Lower leg skin (tissue), 4 donors: Measurements from ENCODE around the gene ADAT2. TPM values are rescaled to one million over a fixed set of nuclear protein-coding genes. Genes with fewer than 3 reads are reported as not detected.

Experiments
- DNase-seq, 2 donors: peaks; one replicate each; pipeline ENCODE4 v3.0.0-alpha.2; 2019; ENCODE audit warnings: low spot score in 2 of 2
- H3K4me3 ChIP-seq: fragments of 200-600 bp; sonication (generic); 2 replicates; pipeline ENCODE4 v1.5.1; 2017; ENCODE audit warnings: mild to moderate bottlenecking, low read depth; ENCODE audit not compliant: poor library complexity, severe bottlenecking
- CTCF ChIP-seq, 3 donors: fragments of 450-650 bp; IDR thresholded peaks; one replicate each; pipeline ENCODE4 v1.5.1; 2016; ENCODE audit warnings: antibody characterized with exemption in 3 of 3, mild to moderate bottlenecking in 3 of 3, moderate library complexity in 2 of 3
- POLR2A ChIP-seq, 2 donors: fragments of 450-650 bp; IDR thresholded peaks; one replicate each; pipeline ENCODE4 v1.6.1; 2016 to 2017; ENCODE audit warnings: antibody characterized with exemption in 2 of 2, mild to moderate bottlenecking in 1 of 2, moderate library complexity in 1 of 2
- WGBS, 2 donors: methylation state at CpG; one replicate each; pipeline ENCODE4 v1.1.5; 2018; 5-methylcytosine and 5-hydroxymethylcytosine counted together
- intact Hi-C: fragments of 100-400 bp; cut with DNase I; formaldehyde crosslinking; loops from one replicate; pipeline ENCODE4 v1.15.0; 2023; ENCODE audit warnings: low total_unique reads
- total RNA-seq, 4 donors: library from RNA; depleted of rRNA; stranded (reverse); fragments of >200 nt; gene quantifications; one replicate each; pipeline ENCODE4 v1.1.0, GENCODE V29; 2016

The ADAT2 gene
- total RNA-seq, 4 donors from 2014 or later, result 2.2 to 5.3 (median 3.9) TPM

- intact Hi-C loops, result no loop called here
- TF ChIP-seq CTCF (IDR thresholded peaks at IDR 0.05) (no peak), POLR2A (IDR thresholded peaks at IDR 0.05) (no peak)
- H3K4me3 ChIP-seq, result no peak overlapping the region
- WGBS, 2 donors, result 64 to 78% methylated on average over 1 of the region's 1 CpG
- no peak for DNase-seq
Measured at GRCh38 chr6:143431226-143431625, 19.3 kb downstream of the ADAT2 start.

GRCh38 chr6:143429970-143430369 lies 20.5 kb downstream of the ADAT2 start:
- intact Hi-C loops, result loop anchor here (5.0 kb wide), 1 partner anchor 738 kb away; no protein-coding TSS in a partner anchor
- no peak overlapping the region for H3K4me3 ChIP-seq
- TF ChIP-seq POLR2A (IDR thresholded peaks at IDR 0.05) (no peak), CTCF (IDR thresholded peaks at IDR 0.05) (no peak)
- DNase-seq, result no peak
- WGBS, 2 donors, result 91 to 97% methylated on average over 4 of the region's 4 CpGs

GRCh38 chr6:143427109-143427817 lies 23.2 kb downstream of the ADAT2 start:
- H3K4me3 ChIP-seq, result no peak overlapping the region
- DNase-seq, result peak; percentile 55 to 94
- no peak for TF ChIP-seq POLR2A (IDR thresholded peaks at IDR 0.05)
- peak in 1 of 3 donors; percentile 73 for TF ChIP-seq CTCF (IDR thresholded peaks at IDR 0.05)
- WGBS, 2 donors, result 11 to 19% methylated on average over 4 of the region's 4 CpGs
- intact Hi-C loops, result loop anchor here (5.0 kb wide), 1 partner anchor 735 kb away; no protein-coding TSS in a partner anchor

GRCh38 chr6:143426026-143426425 lies 24.5 kb downstream of the ADAT2 start:
- TF ChIP-seq CTCF (IDR thresholded peaks at IDR 0.05), result no peak
- no peak for TF ChIP-seq POLR2A (IDR thresholded peaks at IDR 0.05)
- no peak overlapping the region for H3K4me3 ChIP-seq
- WGBS, 2 donors, result 89 to 98% methylated on average over 2 of the region's 2 CpGs
- DNase-seq, result no peak
- intact Hi-C loops, result loop anchor here (5.0 kb wide), 1 partner anchor 734 kb away; no protein-coding TSS in a partner anchor

GRCh38 chr6:143419526-143419925 lies 31.0 kb downstream of the ADAT2 start:
- WGBS, 2 donors, result 89 to 95% methylated on average over 6 of the region's 6 CpGs
- intact Hi-C loops, result no loop called here
- DNase-seq, result no peak
- no peak for TF ChIP-seq POLR2A (IDR thresholded peaks at IDR 0.05)
- TF ChIP-seq CTCF (IDR thresholded peaks at IDR 0.05), result no peak
- no peak overlapping the region for H3K4me3 ChIP-seq
